Measurements from ENCODE around the gene DMRT2. TPM values are rescaled to one million over a fixed set of nuclear protein-coding genes. Genes with fewer than 3 reads are reported as not detected.

The DMRT2 gene
- total RNA-seq, 1 donor from 2014 or later, result 0.46 TPM

DNA sequence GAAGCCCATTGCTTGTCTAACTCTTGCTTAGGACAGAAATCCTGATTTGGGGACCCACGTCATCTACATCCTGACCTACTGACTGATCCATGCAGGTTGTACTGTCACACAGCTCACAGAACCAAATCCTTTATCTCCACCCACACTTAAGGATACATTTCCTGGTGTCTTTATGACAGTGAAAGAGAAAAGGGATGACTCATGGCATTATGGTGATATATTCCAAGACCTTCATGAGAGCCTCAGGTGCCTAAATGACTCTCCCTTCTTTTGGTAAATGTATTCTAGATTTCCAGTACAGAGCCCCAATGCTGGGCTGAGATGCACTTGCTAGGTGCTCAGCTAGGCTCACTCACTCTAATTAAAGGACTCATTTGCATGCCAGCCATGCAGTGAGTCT lies 26.0 kb upstream of the DMRT2 start:
- Histone ChIP-seq H3K27me3 (peaks cover 8% of the 10 kb centered on the region), H3K4me1 (no peaks in the 10 kb centered on the region), H3K9me3 (peaks cover 8% of the 10 kb centered on the region), H3K27ac (no peak overlapping the region), H3K36me3 (no peaks in the 10 kb centered on the region), H3K4me3 (no peak overlapping the region)
- DNase-seq (no peak), ATAC-seq (no peak)
- TF ChIP-seq, protein P1, sequence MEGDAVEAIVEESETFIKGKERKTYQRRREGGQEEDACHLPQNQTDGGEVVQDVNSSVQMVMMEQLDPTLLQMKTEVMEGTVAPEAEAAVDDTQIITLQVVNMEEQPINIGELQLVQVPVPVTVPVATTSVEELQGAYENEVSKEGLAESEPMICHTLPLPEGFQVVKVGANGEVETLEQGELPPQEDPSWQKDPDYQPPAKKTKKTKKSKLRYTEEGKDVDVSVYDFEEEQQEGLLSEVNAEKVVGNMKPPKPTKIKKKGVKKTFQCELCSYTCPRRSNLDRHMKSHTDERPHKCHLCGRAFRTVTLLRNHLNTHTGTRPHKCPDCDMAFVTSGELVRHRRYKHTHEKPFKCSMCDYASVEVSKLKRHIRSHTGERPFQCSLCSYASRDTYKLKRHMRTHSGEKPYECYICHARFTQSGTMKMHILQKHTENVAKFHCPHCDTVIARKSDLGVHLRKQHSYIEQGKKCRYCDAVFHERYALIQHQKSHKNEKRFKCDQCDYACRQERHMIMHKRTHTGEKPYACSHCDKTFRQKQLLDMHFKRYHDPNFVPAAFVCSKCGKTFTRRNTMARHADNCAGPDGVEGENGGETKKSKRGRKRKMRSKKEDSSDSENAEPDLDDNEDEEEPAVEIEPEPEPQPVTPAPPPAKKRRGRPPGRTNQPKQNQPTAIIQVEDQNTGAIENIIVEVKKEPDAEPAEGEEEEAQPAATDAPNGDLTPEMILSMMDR (IDR thresholded peaks at IDR 0.05), result no peak
- intact Hi-C loops (cut with DNase I), result no loop called here

DNA sequence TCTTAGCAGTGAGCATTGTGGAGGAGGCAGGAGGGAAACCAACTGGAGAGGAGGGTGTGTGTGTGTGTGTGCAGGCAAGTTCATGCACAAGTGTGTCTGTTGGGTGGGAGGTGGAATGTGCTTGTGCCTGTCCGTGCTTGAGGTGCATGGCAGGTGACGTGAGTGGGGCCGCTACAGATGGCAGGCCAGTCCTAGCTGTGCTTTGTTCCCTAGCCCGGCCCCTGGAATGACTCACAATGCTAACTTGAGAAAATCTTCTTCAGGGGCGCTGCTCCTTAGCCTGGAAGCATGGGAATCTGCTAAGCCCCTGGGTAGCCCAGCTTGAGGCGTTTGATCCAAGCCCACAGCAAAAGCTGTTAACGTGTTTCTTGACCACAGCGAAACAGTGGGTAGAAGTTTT lies 25.0 kb upstream of the DMRT2 start:
- H3K9me3 ChIP-seq, result peaks cover 8% of the 10 kb centered on the region
- peaks cover 8% of the 10 kb centered on the region for H3K27me3 ChIP-seq
- ATAC-seq, result no peak
- intact Hi-C loops (cut with DNase I), result no loop called here
- no peak for DNase-seq
- no peaks in the 10 kb centered on the region for H3K4me1 ChIP-seq
- TF ChIP-seq, protein P1 (IDR thresholded peaks at IDR 0.05), result no peak
- no peak overlapping the region for H3K4me3 ChIP-seq
- H3K27ac ChIP-seq, result no peak overlapping the region
- H3K36me3 ChIP-seq, result no peaks in the 10 kb centered on the region

DNA sequence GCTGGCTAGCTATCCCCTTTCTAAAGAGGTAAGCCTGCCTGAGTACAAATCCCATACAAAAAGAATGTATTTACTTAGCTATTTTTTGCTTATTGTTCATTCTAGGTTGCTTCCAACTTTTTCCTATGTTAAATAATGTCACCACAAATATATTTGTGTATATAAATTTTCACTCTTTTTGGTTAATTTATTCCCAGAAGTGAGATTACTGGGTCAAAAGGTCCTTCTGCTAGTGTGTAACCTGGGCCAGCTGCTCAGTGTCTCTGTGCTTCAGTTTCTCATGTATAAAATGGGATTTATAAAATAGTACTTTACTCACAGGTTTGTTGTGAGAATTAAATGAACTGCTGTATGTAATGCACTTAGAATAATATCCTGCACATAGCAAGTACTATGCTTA lies 23.9 kb upstream of the DMRT2 start:
- H3K36me3 ChIP-seq, result no peaks in the 10 kb centered on the region
- intact Hi-C loops (cut with DNase I), result no loop called here
- H3K27ac ChIP-seq, result no peak overlapping the region
- no peak overlapping the region for H3K4me3 ChIP-seq
- no peaks in the 10 kb centered on the region for H3K4me1 ChIP-seq
- DNase-seq (no peak), ATAC-seq (no peak)
- peaks cover 19% of the 10 kb centered on the region for H3K27me3 ChIP-seq
- TF ChIP-seq, protein P1 (IDR thresholded peaks at IDR 0.05), result no peak
- peaks cover 8% of the 10 kb centered on the region for H3K9me3 ChIP-seq

DNA sequence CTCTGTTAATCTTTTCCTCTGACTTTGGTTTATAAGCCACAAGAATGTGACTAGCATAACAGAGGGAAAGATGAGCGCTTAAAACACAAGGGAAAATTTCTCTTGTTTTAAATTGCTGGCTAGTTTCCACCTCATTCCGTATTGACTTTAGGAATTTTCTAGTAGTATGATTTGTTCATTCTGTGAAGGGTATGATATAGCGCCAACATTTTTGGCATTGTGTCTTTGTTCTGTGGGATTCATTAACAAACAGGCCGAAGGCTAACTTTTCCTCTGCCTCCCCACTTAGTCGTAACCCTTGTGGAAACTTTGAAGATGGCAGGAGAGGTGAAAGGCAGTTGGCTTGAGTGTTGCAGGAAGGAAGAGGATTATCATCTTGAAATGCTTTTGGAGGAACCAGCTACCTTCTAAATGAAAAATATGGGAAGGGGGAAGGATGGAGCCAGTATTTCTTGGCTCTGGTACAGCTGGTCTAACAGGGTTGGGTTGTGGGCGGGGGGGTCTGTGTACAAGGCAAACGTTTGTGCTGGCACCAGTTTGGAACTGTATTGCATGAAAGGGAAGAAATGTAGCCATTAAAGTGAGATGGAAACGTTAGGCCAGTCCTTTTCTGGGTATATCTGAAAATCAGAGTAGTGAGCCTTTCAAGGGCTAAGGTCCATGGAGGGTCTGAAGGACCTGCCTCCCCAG lies 21.5 kb upstream of the DMRT2 start:
- intact Hi-C loops (cut with DNase I), result no loop called here
- TF ChIP-seq, protein P1 (IDR thresholded peaks at IDR 0.05), result no peak
- H3K36me3 ChIP-seq, result no peaks in the 10 kb centered on the region

DNA sequence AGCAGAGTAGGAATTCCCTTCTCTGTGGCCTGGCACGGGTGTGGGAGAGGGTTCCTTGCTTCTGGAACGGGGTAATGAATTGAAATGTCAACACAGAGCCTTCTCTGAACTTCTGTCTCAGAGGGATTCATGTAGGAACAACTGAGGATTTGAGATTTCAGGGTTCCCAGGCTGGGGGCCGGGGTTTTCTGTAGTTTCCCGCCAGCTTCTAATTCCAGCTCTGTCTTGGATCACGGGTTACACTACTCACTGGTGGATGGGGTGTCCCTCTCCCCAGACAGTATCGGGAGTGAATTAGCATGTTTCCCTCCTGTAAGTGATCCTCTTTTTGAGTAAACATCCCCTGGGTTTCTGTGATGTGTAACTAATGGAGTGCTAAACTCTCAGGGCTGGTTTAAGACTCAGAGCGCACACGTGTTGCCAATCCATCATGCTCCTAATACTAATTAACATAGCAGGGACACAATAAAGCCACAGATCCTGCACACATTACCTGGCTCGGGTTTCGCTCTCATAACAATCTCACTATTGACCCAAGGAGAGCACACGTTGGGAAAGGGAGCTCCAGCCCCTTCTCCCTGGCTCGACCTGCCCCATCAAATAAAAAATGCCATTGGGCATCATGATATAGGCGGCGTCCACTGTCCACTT lies 18.1 kb upstream of the DMRT2 start:
- Histone ChIP-seq H3K27ac (no peak overlapping the region), H3K9me3 (no peaks in the 10 kb centered on the region), H3K36me3 (no peaks in the 10 kb centered on the region), H3K4me1 (no peaks in the 10 kb centered on the region), H3K27me3 (peaks cover 52% of the 10 kb centered on the region), H3K4me3 (no peak overlapping the region)
- TF ChIP-seq, protein P1 (IDR thresholded peaks at IDR 0.05), result no peak
- DNase-seq (no peak), ATAC-seq (no peak)
- intact Hi-C loops (cut with DNase I), result no loop called here

More for the DNA sequence above, 21.5 kb upstream of the DMRT2 start:
- no peak for ATAC-seq
- Histone ChIP-seq H3K9me3 (no peaks in the 10 kb centered on the region), H3K27me3 (peaks cover 35% of the 10 kb centered on the region), H3K27ac (no peak overlapping the region), H3K4me1 (no peaks in the 10 kb centered on the region), H3K4me3 (no peak overlapping the region)
- no peak for DNase-seq

All from upper lobe of right lung (tissue), 1 donor.